ENCODE data around the gene RABGAP1L. TPM values are rescaled to one million over a fixed set of nuclear protein-coding genes. Genes with fewer than 3 reads are reported as not detected.
"Not testable (repeated sequence)": the region's sequence is repeated elsewhere in the genome, so short reads cannot be mapped to it uniquely, and the experiment has no call there.

RABGAP1L gene
- total RNA-seq, result 26.6 and 29.5 TPM in 2 replicates

- DNase-seq (ENCODE audit: extremely low read depth, low read depth, low spot score), result peak; percentile 10
Observed at GRCh38 chr1:174159252-174160108, at the start of gene RABGAP1L. RABGAP1L (plus strand) TSS chr1:174159520.

- no peak for DNase-seq (ENCODE audit: extremely low read depth, low read depth, low spot score)
Observed at GRCh38 chr1:174110053-174110452, 49.3 kb upstream of the RABGAP1L start.

- no peak for DNase-seq (ENCODE audit: extremely low read depth, low read depth, low spot score)
Observed at GRCh38 chr1:174112489-174113162, 46.7 kb upstream of the RABGAP1L start.

GRCh38 chr1:174114106-174114505 lies 45.2 kb upstream of the RABGAP1L start:
- no peak for DNase-seq (ENCODE audit: extremely low read depth, low read depth, low spot score)

- DNase-seq (ENCODE audit: extremely low read depth, low read depth, low spot score), result peak; percentile 18
Observed at GRCh38 chr1:174114788-174115448, 44.4 kb upstream of the RABGAP1L start.

- no peak for DNase-seq (ENCODE audit: extremely low read depth, low read depth, low spot score)
Observed at GRCh38 chr1:174116042-174116441, 43.3 kb upstream of the RABGAP1L start.

GRCh38 chr1:174118751-174119150 lies 40.6 kb upstream of the RABGAP1L start:
- no peak for DNase-seq (ENCODE audit: extremely low read depth, low read depth, low spot score)

GRCh38 chr1:174122318-174122717 lies 37.0 kb upstream of the RABGAP1L start:
- not testable (repeated sequence) for DNase-seq (ENCODE audit: extremely low read depth, low read depth, low spot score)

GRCh38 chr1:174123843-174124242 lies 35.5 kb upstream of the RABGAP1L start:
- DNase-seq (ENCODE audit: extremely low read depth, low read depth, low spot score), result no peak

- not testable (repeated sequence) for DNase-seq (ENCODE audit: extremely low read depth, low read depth, low spot score)
Observed at GRCh38 chr1:174127176-174127575, 32.1 kb upstream of the RABGAP1L start.

- DNase-seq (ENCODE audit: extremely low read depth, low read depth, low spot score), result no peak
Observed at GRCh38 chr1:174131032-174131638, 28.2 kb upstream of the RABGAP1L start.

GRCh38 chr1:174134003-174134659 lies 25.2 kb upstream of the RABGAP1L start:
- no peak for DNase-seq (ENCODE audit: extremely low read depth, low read depth, low spot score)

- DNase-seq (ENCODE audit: extremely low read depth, low read depth, low spot score), result no peak
Observed at GRCh38 chr1:174135211-174135610, 24.1 kb upstream of the RABGAP1L start.

GRCh38 chr1:174136714-174137113 lies 22.6 kb upstream of the RABGAP1L start:
- no peak for DNase-seq (ENCODE audit: extremely low read depth, low read depth, low spot score)

- no peak for DNase-seq (ENCODE audit: extremely low read depth, low read depth, low spot score)
Observed at GRCh38 chr1:174142836-174143235, 16.5 kb upstream of the RABGAP1L start.

- DNase-seq (ENCODE audit: extremely low read depth, low read depth, low spot score), result not testable (repeated sequence)
Observed at GRCh38 chr1:174143727-174144396, 15.5 kb upstream of the RABGAP1L start.

GRCh38 chr1:174144397-174144783 lies 14.9 kb upstream of the RABGAP1L start:
- not testable (repeated sequence) for DNase-seq (ENCODE audit: extremely low read depth, low read depth, low spot score)

GRCh38 chr1:174149216-174149615 lies 10.1 kb upstream of the RABGAP1L start:
- no peak for DNase-seq (ENCODE audit: extremely low read depth, low read depth, low spot score)

GRCh38 chr1:174150499-174150898 lies 8.8 kb upstream of the RABGAP1L start:
- DNase-seq (ENCODE audit: extremely low read depth, low read depth, low spot score), result no peak

- no peak for DNase-seq (ENCODE audit: extremely low read depth, low read depth, low spot score)
Observed at GRCh38 chr1:174152427-174152826, 6.9 kb upstream of the RABGAP1L start.
